OCI-LY1 (cell line): Measurements from ENCODE around the gene GPR151.

Experiments used
- CTCF ChIP-seq: fragments of 200-600 bp; sonication (generic), shearing (Covaris generic); IDR thresholded peaks from 2 replicates; pipeline ENCODE4 v1.5.1; 2017; ENCODE audit warnings: mild to moderate bottlenecking, antibody characterized with exemption, low read length, moderate library complexity, mixed read lengths
- EZH2 ChIP-seq: fragments of 200-600 bp; sonication (generic), shearing (Covaris generic); IDR thresholded peaks from 2 replicates; pipeline ENCODE4 v1.8.0; 2017; ENCODE audit warnings: borderline replicate concordance, mixed run types, mild to moderate bottlenecking, antibody characterized with exemption, low read length, moderate library complexity, mixed read lengths

- TF ChIP-seq CTCF (no peak), EZH2 (no peak)
These were observed 3.6 kb upstream of the GPR151 start for GRCh38 chr5:146519554-146519953.
